ENCODE measurements around the gene EEFSEC.

Gene EEFSEC

DNA sequence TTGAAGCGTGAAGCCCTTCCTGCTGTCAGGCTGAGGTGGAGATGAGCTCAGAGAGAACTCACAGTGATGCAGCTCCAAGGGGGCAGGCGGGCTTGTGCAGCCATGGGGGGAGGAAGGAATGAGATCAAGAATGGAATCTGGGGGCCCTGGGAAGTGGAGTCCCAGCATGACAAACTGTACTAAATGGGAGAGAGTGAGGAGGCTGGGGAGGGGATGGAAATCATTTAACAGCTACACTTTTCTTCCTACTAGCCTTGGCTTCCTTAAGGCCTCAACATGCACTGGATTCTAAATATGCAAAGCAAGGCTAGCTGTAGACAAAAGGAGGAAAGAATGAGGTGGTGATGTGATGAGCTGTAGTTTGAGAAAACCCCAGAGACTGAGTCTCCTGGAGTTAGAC lies 133.9 kb downstream of the EEFSEC start:
- DNase-seq = no peak

DNA sequence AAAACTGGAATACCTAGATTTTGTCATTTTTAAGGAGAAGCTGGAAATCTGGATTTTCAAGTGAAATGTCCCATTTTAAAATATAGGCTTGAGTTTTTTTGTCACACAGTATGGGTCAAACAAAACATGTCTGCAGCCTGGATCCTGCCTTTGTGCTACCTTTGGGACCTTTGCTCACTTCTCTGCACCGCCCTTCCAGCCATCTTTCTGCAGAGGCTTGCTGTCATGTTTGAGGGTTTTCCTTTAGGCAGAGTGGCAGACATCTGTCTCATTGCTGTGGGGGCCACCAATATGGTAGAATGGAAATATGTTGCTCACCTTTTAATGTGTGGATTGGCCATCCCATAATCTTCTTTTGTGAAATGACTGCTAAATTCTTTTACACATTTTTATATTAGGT lies 136.3 kb downstream of the EEFSEC start:
- DNase-seq = no peak

GRCh38 chr3:128290484-128290883 lies 137.2 kb downstream of the EEFSEC start:
- DNase-seq = no peak

- DNase-seq = no peak
Observed at GRCh38 chr3:128293930-128294329, 140.6 kb downstream of the EEFSEC start.

- DNase-seq = no peak
Observed at GRCh38 chr3:128294999-128295468, 141.8 kb downstream of the EEFSEC start.

DNA sequence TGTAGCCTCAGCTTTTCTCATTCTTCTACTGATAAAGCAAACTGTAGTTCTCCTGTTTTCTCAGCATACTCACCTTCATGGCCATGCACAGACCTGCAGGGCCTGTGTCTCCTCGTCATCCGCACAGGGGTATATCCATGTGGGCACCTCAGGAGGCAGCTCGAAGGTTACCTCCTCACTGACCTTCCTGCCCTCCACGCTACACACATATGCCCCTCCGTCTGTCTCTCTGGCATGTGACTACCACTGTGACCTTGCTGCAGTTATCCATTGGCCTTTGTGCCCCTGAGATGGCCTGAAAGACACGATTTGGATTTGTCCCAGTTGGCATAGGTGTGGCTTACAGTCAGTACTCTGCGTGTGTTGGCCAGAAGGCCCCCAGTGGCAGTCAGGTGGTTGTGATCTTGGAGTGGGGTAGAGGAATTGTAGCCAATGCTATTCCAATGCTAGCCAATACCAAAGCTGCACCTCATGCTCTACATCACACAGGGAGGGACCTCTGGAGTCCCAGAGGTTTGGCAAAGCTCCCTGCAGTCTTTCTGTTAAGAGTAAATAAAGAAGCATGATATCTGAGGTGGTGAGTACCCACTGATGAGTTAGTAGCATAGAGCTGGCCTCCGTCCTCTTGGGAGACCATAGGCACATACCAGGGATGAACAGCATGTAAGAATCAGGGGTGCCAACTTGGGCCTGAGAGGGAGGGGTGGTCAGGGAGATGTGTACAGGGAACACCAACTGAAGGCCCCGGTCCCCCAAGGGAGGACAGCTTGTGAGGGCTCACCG lies 143.4 kb downstream of the EEFSEC start:
- DNase-seq = peak in 1 of 14 donors; percentile 6

- DNase-seq = no peak
Observed at GRCh38 chr3:128297401-128298138, 144.3 kb downstream of the EEFSEC start.

DNA sequence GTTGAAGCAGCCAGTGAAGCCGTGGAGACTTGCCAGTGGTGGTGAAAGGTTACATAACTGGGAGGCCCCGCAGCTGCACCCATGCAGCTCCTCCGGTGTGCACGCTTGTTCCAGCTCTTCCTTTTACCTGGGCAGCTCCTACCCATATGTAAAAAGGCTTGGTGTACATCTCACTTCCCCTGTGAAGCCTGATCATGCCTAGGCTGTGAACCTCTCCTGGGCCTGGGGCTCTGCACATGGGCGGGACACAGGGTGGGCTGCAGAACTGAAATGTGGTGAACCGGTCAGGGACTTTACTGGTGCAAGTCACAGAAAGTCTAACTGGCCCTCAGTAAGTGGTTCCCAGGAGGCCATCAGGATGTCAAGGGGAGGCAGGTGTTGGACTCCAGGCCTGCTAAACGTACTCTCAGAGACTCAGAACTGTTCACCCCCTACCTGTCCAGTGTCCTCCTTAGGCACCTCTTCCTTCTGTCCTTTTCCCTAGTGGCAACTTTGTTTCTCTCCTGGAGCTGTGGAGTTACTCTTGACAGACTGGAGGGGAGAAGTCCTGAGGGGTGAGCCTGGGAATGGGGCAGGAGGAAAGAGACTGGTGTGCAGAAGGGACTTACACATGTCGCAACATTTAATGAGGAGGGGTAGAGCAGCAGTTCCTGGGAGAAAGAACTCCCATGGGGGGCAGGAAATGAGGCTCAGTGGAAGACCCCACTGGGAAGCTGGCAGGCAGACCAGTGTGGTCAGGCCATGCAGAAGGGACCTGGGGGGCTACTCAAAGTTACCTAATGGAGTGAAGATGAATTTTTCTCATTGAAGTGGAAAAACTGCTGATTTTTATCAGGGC lies 148.1 kb downstream of the EEFSEC start:
- no peak for DNase-seq

DNA sequence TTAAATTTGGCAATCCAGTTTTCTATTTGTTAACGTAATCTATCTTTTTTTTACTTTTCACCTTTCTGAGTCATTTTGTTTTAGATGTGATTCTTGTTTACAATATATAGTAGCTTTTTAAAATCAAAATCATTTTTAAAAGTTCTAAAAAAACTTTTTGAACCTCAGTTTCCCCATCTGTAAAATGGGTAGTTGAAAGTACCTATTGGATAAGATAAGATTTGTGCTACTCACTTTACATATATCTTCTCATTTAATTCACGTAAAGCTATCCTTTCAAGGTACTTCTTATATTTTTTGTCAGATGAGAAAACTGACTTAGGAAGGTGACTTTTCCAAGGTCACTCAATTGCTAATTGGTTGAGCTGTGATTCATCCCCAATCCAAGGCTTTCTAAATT lies 153.2 kb downstream of the EEFSEC start:
- no peak for DNase-seq

DNA sequence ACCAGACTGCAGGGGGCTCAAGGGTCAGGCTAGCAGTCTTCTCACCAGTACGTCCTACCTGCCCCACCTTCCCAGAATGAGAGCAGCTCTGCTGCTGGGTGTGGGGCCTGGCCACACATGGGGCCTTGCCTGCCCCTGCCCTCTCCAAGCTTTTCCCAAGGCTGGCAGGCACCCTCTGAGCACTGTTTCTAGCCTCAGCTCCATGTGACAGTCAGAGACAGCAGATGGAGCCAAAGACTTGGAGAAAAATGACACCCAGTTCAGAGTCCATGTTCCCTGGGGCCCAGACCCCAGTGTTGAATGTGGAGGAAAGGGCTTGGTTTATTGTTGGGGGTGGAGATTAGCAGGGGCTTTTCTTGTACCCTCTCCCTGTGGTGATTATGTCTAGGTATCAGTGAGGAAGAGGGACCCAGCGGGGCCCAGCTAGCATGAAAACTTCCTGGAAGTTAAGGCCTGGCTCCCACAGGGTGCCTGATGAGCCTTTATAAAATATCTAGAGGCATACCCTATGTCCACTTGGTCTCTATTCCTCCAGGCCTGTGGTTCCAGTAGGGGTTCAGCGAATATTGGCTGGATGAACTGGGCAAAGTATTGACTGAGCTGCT lies 153.8 kb downstream of the EEFSEC start:
- no peak for DNase-seq

GRCh38 chr3:128307781-128308469 lies 154.6 kb downstream of the EEFSEC start:
- DNase-seq = peak in 2 of 14 donors; percentile 9 to 58

GRCh38 chr3:128309026-128309425 lies 155.7 kb downstream of the EEFSEC start:
- DNase-seq = no peak

GRCh38 chr3:128310286-128311058 lies 157.2 kb downstream of the EEFSEC start:
- DNase-seq = no peak

- DNase-seq = peak in 1 of 14 donors; percentile 11
Observed at GRCh38 chr3:128311441-128311844, 158.2 kb downstream of the EEFSEC start.

DNA sequence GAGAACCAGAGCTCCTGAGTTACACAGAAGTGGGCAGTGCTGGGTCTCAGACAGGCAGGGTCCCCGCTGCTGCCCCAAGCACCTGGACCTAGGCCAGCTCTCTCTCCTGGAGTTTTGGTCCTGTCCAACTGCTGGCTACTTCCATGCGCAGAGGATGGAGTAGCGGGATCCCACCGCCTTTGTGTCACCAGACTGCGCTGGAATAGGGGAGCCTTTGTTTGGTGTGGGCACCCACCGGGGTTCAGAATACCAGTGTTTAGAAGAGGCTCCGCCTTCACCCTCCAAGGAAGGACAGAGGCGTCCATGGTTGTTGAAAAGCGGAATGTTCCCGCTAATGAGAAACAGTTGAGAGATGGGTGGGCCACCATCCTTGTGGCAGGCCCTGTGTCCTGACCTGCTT lies 159.0 kb downstream of the EEFSEC start:
- DNase-seq = no peak

GRCh38 chr3:128313071-128313725 lies 159.9 kb downstream of the EEFSEC start:
- DNase-seq = peak in 5 of 14 donors; percentile 13 to 48 (median 23)

DNA sequence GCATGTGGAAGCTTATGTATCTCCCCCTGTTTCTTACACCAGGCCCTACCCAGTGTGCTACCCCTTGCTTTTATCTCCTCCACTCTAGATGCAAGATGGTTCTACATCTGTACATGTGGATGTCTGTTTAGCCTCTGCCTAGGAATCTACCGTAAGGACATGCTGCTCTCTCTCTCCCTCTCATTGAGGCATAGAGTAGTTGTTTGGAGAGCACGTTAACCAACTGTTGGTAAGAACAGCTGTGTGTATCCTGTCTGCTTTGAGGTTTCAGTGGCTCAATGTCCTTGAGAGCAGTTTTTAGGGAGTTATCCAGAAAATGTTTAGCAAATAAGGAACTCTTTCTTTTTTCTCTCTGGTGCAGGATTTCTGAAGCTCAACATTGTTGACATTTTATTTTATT lies 160.7 kb downstream of the EEFSEC start:
- no peak for DNase-seq

DNA sequence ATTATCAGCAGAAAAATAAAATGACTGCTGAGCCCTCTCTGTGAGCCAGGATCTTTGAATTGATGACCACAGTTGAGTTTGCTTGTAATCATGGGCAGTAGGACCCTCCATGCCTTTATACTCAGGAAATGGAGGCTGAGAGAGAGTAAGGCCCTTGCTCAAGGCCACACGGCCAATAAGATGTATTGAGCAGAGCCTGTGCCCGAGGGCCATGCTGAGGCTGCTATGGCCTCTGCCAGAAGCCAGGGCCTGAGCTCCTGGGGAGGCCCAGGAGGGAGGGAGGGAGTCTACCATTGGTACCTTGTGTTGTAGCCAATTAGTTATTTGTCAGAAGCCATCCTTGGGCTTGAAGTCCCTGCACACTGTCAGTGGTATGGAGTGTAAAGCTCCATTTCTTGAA lies 162.0 kb downstream of the EEFSEC start:
- DNase-seq = no peak

DNA sequence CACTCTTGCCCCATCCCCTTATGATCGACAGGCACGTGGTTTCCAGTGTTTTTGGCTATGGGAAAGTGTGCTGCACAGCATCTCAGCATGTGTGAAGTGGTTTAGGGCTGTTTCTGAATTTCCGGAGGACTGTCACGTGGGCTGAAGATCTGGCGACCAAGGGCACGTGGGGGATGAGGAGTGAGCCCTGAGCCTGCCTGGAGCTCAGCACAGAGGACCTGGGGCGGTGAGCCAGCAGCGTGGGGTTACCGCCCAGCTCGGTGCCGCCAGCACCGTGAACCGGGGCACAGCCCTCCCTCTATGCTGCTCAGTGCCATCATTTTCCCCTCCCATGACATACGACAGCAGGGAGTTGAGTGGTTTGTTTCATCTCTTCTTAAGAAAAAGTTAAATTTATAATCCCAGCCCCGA lies 163.2 kb downstream of the EEFSEC start:
- no peak for DNase-seq

DNA sequence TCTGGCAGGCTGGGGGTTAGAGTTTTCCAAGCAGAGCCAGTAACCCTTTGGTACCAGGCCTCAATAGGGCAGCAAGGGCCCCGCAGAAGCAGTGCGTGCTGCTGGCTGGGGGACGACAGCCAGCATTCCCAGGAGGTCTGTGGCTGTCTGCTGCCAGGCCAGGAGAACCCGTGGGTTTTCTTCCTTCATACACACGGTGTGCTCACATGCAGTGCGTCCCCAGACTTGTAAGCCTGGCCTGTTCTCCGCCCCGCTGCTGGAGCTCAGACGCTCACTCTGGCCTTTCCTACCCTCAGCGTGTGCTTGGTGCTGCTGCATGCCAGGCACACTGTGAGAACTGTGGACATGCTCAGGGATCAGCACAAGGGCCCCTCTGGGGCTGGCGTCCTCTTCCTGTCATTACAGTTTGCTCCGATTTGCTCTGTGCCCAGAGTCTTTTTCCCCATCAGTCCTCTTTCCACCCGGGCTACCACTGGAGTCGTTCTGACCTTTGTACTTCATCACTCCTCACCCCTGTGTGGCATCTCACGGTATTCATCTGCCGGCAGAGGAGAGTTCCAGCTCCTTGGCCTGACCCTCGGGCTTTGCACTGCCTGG lies 163.9 kb downstream of the EEFSEC start:
- DNase-seq = no peak

All from C1 segment of cervical spinal cord (tissue), 14 donors.